Heart right ventricle (tissue), 16 donors: ENCODE measurements around the gene SNAP25. TPM values are rescaled to one million over a fixed set of nuclear protein-coding genes. Genes with fewer than 3 reads are reported as not detected.

ENCODE experiments used
- ATAC-seq, 8 donors: fragments of 200-7000 bp; cut with Tn5 transposase; one replicate each; pipeline ENCODE4 v1.9.1; 2020; ENCODE audit warnings: mild to moderate bottlenecking in 8 of 8, moderate library complexity in 8 of 8, moderate number of reproducible peaks in 1 of 8
- DNase-seq, 2 donors: peaks; one replicate each; pipeline ENCODE4 v3.0.0-alpha.2; 2020
- H3K27ac ChIP-seq, 10 donors: fragments of 200-600 bp; sonication (generic) in 2 of 10; one replicate each; pipeline versions ENCODE4 v1.5.0 to v1.8.0; 2020 to 2022; ENCODE audit warnings: mild to moderate bottlenecking in 3 of 10
- H3K27me3 ChIP-seq, 7 donors: fragments of 200-600 bp; one replicate each; pipeline ENCODE4 v1.8.0; 2021 to 2022; ENCODE audit warnings: mild to moderate bottlenecking in 2 of 7
- H3K36me3 ChIP-seq, 9 donors: fragments of 200-600 bp; sonication (generic) in 1 of 9; one replicate each; pipeline versions ENCODE4 v1.5.0 to v1.8.0; 2020 to 2022; ENCODE audit warnings: mild to moderate bottlenecking in 2 of 9
- H3K4me1 ChIP-seq, 9 donors: fragments of 200-600 bp; sonication (generic) in 1 of 9; one replicate each; pipeline versions ENCODE4 v1.5.0 to v1.8.0; 2020 to 2022; ENCODE audit warnings: mild to moderate bottlenecking in 4 of 9
- H3K4me3 ChIP-seq, 10 donors: fragments of 200-600 bp; sonication (generic) in 2 of 10; one replicate each; pipeline versions ENCODE4 v1.5.0 to v1.8.0; 2020 to 2022; ENCODE audit warnings: mild to moderate bottlenecking in 7 of 10, moderate library complexity in 2 of 10
- H3K9me3 ChIP-seq, 11 donors: fragments of 200-600 bp in 10 of 11; sonication (generic) in 2 of 11; one replicate each; pipeline versions ENCODE4 v1.5.0 to v1.8.0; 2013 to 2022; ENCODE audit warnings: mild to moderate bottlenecking in 2 of 11, control low read depth in 1 of 11, moderate library complexity in 1 of 11
- CTCF ChIP-seq, 9 donors: fragments of 200-600 bp; sonication (generic) in 2 of 9; IDR thresholded peaks; one replicate each; pipeline versions ENCODE4 v1.5.0 to v1.8.0; 2021 to 2022; ENCODE audit warnings: antibody characterized with exemption in 9 of 9, mild to moderate bottlenecking in 5 of 9, moderate library complexity in 1 of 9
- WGBS, 2 donors: extraction: QIAGEN DNeasy Blood & Tissue Kit; methylation state at CpG; one replicate each; pipeline ENCODE4 v1.1.7; 2013; ENCODE audit warnings: inconsistent platforms in 1 of 2; 5-methylcytosine and 5-hydroxymethylcytosine counted together
- intact Hi-C, 10 donors: fragments of 100-400 bp; cut with DNase I; formaldehyde crosslinking; loops; one replicate each; pipeline versions ENCODE4 v1.11.1 to v1.14.2; 2022
- polyA plus RNA-seq, 2 donors: library from polyadenylated mRNA; stranded (reverse); fragments of 200-250 nt; gene quantifications; one replicate each; pipeline ENCODE4 v1.2.3, GENCODE V29; 2013
- total RNA-seq, 10 donors: library from RNA; stranded (reverse); fragmentation: NEBNext Ultra II Directional in 3 of 10; extraction: Animal tissue kit (Norgen Biotek cat#: 25700) in 3 of 10; gene quantifications; one replicate each; pipeline versions ENCODE4 v1.2.1 to v1.2.4, GENCODE V29; 2021 to 2023
- donor health status: Arrhythmogenic right ventricular cardiomyopathy.
- donor health status: ischemic (EF 13 %, LVEDD 7.1; RV severe dilation, severe dysfunction).
- donor health status: healthy with polysubstance abuse.
- donor health status: DM: no; HTN: yes; CAD: no.
- donor health status: DM: no; HTN: no; CAD: no.
- donor health status: ischemic (EF 25% LVEDD 6.9; RV normal size, moderate dysfunction).
- donor health status: ischemic (EF 25% LVEDD 5.7; RV mildly dilated, moderate dysfunction).
- donor health status: healthy.
- donor health status: DM: yes; HTN: yes; CAD: no.
- donor health status: Ischemic cardiomyopathy.
- donor health status: ischemic (EF 35%, LVEDD 5.7; RV mildly dilated, moderate dysfunction).
- donor health status: nonischemic (EF 11% LVEDD 7.7; RV severe dilation, severe dysfunction).
- donor health status: DM: yes; HTN: yes; CAD: no.
- donor health status: PGD.
- donor health status: ischemic (EF 29% LVEDD 5.4; RV normal size, mild dysfunction).
- donor health status: nonischemic (EF 23%, LVEDD 6.1; RV moderate dilation, normal function).

Gene SNAP25
- total and polyA plus RNA-seq, 12 donors = 0.09 to 0.87 (median 0.22) TPM; not detected in 5

GRCh38 chr20:10306440-10307358 lies 88.1 kb downstream of the SNAP25 start:
- WGBS, 2 donors = 49 to 52% methylated on average over 3 of the region's 3 CpGs
- intact Hi-C loops = no loop called here
- no peak overlapping the region for H3K27ac ChIP-seq

GRCh38 chr20:10307359-10307735 lies 88.7 kb downstream of the SNAP25 start:
- peaks cover 0 to 17% (median 0%) of the 10 kb centered on the region in 9 donors for H3K4me1 ChIP-seq
- no peaks in the 10 kb centered on the region for H3K36me3 ChIP-seq
- no peak overlapping the region for H3K4me3 ChIP-seq
- ATAC-seq (no peak), DNase-seq (no peak)
- no peaks in the 10 kb centered on the region for H3K9me3 ChIP-seq
- intact Hi-C loops = no loop called here
- peaks cover 0 to 23% (median 0%) of the 10 kb centered on the region in 7 donors for H3K27me3 ChIP-seq
- H3K27ac ChIP-seq = no peak overlapping the region
- 52 to 53% methylated on average over 3 of the region's 3 CpGs for WGBS, 2 donors
- TF ChIP-seq CTCF (IDR thresholded peaks at IDR 0.05) = no peak

More at GRCh38 chr20:10306440-10307358, 88.1 kb downstream of the SNAP25 start:
- DNase-seq (no peak), ATAC-seq (no peak)
- Histone ChIP-seq H3K9me3 (no peaks in the 10 kb centered on the region), H3K4me3 (no peak overlapping the region), H3K36me3 (no peaks in the 10 kb centered on the region), H3K27me3 (peaks cover 0 to 23% (median 0%) of the 10 kb centered on the region in 7 donors), H3K4me1 (peaks cover 0 to 17% (median 0%) of the 10 kb centered on the region in 9 donors)
- no peak for TF ChIP-seq CTCF (IDR thresholded peaks at IDR 0.05)

- H3K36me3 ChIP-seq = no peaks in the 10 kb centered on the region
- peaks cover 0 to 19% (median 0%) of the 10 kb centered on the region in 7 donors for H3K27me3 ChIP-seq
- intact Hi-C loops = no loop called here
- 81 to 98% methylated on average over 2 of the region's 2 CpGs for WGBS, 2 donors
- TF ChIP-seq CTCF (IDR thresholded peaks at IDR 0.05) = no peak
- H3K9me3 ChIP-seq = no peaks in the 10 kb centered on the region
- no peak overlapping the region for H3K4me3 ChIP-seq
- H3K27ac ChIP-seq = no peak overlapping the region
- DNase-seq = no peak
- peaks cover 0 to 17% (median under 1%) of the 10 kb centered on the region in 9 donors for H3K4me1 ChIP-seq
- ATAC-seq = no peak
These were observed 90.0 kb downstream of the SNAP25 start for GRCh38 chr20:10308652-10309051.

DNA sequence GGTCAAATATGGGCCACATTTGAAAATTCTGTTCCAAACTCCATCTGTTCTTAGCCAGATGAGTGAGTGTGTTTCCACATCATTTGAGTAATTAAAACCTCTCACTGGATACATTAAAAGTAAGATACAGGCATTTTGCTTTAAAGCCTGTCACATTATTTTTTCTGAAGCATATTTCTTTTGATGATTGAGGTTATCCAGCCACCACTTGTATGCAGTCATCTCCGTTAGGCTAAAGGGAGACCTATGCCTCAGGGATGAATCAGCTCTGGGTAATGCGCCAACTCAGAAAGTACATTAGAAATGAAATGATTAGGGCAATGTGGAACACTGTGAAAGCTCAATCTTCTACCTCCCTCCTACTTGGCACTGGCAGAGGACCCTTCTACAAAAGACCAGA lies 90.7 kb downstream of the SNAP25 start:
- no peak overlapping the region for H3K27ac ChIP-seq
- TF ChIP-seq CTCF (IDR thresholded peaks at IDR 0.05) = no peak
- 71 to 74% methylated on average over 2 of the region's 2 CpGs for WGBS, 2 donors
- ATAC-seq = no peak
- no peaks in the 10 kb centered on the region for H3K36me3 ChIP-seq
- no peak overlapping the region for H3K4me3 ChIP-seq
- H3K4me1 ChIP-seq = peaks cover 0 to 18% (median 4%) of the 10 kb centered on the region in 9 donors
- H3K9me3 ChIP-seq = no peaks in the 10 kb centered on the region
- intact Hi-C loops = no loop called here
- DNase-seq = no peak
- peaks cover 0 to 17% (median 0%) of the 10 kb centered on the region in 7 donors for H3K27me3 ChIP-seq
